Hematopoietic multipotent progenitor cell (in vitro differentiated cells): ENCODE data around the gene GOLIM4. TPM values are rescaled to one million over a fixed set of nuclear protein-coding genes. Genes with fewer than 3 reads are reported as not detected.

Experiments
- DNase-seq, 3 donors: peaks; one replicate each; pipeline ENCODE4 v3.0.0-alpha.2; 2011 to 2015; ENCODE audit warnings: low read depth in 2 of 3, low spot score in 2 of 3
- total RNA-seq: library from RNA; depleted of rRNA; stranded (reverse); fragments of >200 nt; gene quantifications from one replicate; pipeline ENCODE4 v1.2.3, GENCODE V29; 2012

The GOLIM4 gene
- total RNA-seq, 1 donor: 22.1 TPM

DNA sequence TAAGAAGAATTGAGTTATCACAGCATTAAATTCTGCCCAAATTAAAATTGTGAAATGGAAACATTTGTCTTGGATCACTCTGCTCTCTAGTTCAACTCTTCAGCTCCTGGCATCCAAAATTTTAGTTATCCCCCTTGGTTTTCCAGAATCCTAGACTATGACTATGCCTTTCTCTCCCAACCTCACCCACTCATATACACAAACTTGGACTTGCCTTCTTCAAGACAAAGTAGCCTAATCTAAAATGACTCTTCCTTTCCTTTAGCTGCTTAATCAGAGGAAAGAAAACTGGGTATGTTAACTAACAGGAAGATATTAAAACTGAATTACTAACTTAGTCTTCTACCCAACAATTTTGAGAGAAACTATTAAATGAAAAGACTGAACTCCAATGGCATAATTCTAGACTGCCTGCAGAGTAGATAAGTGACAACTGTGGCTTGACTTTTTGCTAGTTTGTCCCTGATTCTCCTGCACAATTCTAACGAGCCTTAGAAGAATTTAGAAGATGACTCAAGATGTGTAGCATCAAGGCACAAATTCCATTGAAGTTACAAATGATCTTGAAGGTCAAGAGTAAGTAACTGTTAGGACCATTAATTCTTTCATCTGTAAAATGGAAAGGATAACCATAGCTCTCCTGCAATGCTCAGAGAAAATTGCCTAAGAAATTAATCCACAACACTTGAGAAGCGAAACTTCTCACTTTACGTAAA lies 5.2 kb upstream of the GOLIM4 start:
- no peak for DNase-seq

DNA sequence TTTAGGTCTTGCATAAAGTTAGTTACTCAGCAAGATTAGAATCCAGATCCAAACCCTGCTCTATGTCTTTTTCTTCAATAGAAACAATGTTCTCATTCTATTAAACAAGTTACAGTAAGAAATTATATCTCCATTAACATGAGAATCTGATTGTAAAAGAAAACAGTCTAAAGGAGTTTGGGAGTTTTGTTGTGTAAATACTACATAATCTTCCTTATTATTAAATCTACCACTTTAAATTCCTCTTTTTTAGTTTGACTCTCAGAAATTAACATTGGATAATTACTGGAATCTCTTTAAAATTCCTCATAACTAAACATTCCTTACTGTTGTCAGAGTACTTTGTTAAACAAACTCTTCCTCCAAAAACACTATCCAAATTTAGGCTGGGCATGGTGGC lies 1.7 kb upstream of the GOLIM4 start:
- DNase-seq: no peak

DNA sequence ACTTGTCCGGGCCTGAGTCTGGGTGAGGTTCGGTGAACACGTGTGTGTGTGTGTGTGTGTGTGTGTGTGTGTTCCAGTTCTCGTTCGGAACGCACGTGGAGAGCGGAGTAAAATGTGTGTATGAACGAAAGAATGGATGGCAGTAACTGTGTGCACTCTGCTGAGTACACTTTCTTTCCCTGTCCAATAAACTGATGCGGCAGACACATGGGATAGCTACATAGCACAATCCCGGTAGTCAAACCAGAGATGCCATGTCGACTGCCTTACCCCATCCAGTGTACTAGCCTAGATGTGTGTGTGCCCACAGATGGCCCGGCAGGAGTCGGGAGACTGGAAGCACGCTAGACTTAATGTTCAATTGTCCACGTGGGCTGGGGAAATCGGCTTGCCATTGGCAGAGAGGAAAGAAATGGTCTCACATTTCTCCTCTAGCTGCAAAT lies 507 bp upstream of the GOLIM4 start:
- peak in 1 of 3 donors; percentile 86 for DNase-seq

DNA sequence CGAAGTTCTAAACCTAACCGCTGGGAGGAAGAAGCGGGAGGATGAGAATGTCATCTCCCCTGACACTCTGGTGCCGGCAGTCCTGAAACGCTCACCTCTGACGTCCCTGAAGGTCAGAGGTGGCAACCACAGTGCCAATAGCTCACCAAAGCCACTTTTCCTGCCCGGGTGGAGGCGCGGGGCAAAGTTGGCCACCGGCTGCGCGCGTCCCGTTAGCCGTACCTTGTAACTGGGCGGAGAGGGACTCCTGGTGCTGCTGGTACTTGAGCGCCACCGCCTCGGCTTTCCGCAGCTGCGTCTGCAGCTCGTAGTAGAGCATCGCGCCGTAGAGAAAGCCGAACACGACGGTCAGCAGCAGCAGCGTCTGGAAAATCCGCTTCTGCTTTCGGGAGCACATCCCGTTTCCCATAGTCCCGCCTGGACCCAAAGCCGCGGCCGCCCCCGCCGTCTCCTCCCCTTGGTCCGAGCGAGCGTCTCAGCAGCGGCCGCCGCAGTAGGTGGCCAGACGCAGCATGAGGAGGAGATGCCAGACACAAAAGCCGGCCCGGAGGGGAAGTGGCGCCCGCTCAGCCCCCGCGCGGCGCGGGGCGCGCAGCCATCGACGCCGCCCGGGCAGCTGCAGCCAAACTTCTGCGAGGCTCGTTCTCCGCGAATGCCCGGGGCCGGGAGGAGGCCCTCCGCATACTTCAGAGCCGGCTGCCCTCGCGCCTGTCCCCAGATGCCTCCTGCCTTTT lies 680 bp downstream of the GOLIM4 start:
- peak in 2 of 3 donors; percentile 69 to 82 for DNase-seq

DNA sequence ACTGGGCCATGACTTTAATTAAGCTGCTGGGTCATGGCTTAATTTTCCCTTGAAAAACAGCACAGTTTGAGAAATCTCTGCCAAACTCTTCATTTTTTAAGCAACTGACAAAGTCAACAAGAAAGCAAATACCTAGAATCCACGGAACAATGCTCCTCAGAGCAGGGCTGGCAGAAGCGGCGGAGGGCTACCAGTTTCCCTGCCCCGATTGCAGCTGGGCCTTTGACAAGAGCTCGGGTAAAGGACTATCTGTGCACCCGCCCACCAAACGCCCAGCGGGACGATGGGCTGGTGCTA lies 1.2 kb downstream of the GOLIM4 start:
- DNase-seq: no peak

DNA sequence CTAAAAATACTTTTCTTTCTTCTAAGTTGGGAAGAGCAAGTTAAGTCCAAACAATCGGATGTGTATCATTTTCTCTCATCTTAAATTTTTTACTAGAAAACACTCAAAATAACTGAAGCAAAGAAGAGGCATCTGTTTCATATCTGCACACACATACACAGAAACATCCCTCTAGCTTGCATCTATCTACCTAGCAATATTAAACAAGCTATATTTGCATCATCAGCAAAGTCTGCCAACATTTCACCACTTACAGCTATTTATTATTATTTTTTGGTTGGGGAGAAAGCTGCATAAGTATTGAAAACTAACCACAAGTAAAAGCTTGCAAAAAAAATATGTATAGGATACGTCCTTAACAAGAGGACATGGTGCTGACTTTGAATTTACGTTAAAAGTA lies 1.9 kb downstream of the GOLIM4 start:
- no peak for DNase-seq

DNA sequence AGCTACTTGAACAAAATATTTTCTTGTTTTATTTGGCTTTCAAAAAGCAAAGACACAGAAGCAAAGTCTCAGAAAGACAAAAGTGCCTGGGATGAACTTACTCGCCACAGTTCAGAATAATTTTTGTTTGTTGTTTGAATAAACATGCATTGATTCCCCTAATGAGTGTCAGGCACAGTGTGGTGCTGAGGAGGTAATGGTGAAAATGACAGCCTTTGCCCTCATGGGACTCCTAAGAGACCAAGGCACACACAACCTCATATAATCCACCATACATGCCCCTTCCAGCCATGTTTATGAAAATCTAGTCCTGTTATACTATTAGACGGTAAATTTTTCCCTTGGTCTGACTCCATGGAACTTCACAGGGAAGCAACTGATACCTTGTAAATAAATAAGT lies 2.5 kb downstream of the GOLIM4 start:
- no peak for DNase-seq

DNA sequence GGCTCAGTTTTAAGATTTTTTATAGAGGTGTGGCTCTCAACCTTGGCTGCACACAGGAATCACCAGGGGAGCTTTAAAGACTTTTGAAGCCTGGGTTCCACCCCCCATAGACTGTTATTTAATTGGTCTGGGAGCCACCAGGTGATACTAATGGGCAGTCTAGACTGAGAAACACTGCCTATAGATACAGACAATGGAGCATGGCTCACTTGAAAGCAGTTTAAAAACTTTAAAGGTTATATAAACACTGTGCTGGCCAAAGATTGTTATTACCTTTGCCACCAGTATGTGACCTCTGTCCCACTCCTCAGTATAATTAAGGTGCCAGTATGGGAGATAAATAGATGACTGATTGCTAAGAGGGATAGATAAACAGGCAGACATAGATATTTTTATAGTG lies 3.8 kb downstream of the GOLIM4 start:
- DNase-seq: no peak

DNA sequence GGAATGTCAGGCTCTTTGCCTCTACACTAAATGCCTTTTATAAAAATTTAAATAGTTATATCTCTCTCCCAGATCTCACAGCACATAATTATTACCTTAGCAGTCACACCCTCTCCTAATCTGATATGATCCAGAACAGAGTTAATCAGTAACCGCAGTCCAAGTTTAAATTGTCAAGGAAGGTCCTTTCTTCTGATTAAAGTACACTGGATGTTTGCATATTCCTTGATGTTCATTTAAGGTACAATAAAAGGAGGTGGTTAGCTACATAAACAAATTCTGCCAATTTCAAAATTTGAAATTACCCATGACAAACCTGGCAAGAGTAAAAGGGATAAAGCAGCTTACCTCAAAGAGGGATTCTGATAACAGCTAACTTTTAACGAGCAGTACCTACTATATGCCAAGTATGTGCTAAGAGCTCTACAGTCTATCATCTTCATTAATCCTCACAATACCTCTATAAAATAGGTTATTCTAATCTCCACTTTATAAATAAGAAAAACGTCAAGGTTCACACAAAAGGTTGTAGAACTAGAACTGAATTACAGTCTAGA lies 4.3 kb downstream of the GOLIM4 start:
- DNase-seq: no peak

DNA sequence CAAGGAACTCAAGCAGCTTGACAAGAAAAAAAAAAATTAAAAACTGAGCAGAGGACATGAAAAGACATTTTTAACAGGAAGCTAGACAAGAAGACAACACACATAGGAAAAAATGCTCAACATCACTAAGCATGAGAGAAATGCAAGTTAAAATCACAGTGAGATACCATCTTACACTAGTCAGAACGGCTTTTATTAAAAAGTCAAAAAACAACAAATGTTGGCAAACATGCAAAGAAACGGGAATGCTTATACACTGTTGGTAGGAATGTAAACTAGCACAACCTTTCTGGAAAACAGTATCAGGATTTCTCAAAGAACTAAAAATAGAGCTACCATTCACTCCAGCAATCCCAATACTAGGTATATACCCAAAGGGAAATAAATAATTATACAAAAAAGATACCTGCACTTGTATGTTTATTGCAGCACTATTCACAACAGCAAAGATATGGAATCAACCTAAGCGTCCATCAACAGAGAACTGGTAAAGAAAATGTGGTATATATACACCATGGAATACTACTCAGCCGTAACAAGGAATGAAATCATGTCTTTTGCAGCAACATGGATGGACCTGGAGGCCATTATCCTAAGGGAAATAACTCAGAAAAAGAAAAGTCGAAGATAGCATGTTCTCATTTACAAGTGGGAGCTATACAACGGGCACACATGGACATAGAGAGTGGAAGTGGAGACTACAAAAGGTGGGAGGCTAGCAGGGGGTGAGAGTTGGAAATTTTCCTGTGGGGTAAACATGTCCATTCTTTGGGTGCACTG lies 5.2 kb downstream of the GOLIM4 start:
- no peak for DNase-seq

DNA sequence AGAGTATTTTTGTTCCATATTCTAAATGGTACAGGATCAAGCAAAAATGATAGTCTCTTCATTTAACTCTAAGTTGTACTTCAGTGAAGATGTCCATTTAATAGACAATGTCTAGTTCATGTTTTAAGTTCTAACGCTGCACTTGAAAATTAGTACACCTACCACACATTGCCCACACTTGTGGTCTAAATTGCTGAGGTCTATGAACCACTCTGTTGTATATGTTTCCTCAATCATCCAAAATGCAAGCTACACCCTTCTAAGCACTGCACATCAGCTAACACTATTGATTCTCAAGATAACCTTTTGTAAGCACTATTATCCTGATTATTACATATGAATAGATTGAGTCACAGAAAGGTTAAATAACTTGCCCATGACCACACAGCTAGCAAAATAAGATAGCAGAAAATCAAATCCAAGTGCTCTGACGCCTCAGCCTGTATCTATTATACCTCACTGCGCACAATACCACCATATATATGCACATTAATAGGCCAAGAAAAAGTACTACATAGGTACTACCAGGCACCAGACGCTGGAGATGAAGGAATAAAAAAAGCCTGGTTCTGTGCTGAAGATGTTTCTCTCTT lies 6.4 kb downstream of the GOLIM4 start:
- DNase-seq: no peak

DNA sequence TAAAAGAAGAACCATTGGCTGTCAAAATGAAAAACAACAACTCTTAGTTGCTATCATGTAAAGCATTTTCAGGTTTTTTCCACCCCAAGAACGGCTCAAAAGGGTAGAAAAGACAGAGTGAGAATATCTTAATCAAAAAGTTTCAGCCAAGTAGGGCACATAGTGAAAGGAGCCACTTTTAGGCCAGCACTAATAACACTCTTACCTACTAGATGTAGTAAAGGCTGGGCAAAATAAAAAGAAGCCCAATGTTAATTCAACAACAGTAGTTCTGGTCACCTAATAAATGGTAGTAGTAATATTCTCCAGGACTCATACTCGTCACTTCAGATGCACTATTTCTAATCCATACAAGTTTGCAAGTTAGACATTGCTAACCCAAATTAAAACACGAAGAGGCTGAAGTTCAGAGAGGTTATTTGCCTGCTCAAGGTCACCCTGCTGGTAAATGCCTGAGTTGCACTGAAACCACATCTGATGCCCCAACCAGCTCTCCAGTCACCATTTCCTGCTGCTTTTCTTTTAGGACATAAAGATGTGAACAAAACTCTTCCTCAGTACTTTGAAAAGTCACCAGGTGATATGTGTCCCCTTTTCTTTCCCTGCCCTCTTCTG lies 7.5 kb downstream of the GOLIM4 start:
- DNase-seq: peak in 2 of 3 donors; percentile 24 to 26

DNA sequence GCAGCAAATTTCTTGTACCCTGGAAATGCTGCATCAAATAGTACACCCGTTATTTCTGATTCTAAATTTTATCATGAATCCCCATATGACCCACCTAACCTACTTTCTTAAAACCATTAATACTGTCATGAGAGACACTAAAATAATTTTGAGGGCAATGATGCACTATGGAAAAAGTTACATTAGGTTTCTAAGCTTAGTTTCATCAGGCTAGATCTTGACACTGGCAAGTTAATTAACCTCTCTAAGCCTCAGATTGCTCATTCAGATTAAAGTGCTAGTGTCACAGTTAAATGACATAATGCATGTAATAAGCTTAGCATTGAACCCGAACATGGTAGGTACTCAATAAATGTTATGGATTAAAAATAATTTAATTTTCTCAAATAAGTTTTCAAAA lies 8.2 kb downstream of the GOLIM4 start:
- no peak for DNase-seq

DNA sequence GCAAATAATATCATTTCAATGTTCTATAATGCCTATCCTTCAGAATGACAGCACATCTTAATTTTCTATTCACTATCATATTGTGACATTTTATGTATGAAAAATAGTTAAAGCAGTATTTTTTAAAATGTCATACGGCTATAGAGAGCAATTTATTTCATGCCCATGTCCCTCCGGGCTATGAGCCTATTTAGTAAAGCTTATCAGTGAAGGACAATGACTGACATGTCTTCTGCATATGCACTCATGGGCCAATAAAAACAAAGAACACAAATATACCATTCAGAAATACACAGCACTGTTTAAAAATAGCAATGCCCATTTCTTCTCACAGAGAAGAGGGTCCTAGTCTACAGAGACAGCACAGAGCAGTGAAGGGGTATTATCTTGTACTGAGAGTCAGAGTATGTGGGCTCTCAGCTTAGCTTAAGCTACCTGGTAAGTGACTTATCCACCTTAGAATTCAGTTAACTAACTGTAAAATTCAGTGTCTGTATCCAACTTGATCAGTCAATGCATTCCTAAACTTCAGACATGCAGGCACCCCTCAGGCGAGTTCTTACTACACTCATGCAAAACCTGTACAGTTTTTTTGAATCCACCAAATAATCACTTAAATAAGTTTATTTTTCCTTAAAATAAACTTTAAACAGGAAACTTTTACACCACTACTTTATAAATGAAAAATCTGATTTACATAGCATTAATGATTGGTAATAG lies 9.0 kb downstream of the GOLIM4 start:
- DNase-seq: no peak

DNA sequence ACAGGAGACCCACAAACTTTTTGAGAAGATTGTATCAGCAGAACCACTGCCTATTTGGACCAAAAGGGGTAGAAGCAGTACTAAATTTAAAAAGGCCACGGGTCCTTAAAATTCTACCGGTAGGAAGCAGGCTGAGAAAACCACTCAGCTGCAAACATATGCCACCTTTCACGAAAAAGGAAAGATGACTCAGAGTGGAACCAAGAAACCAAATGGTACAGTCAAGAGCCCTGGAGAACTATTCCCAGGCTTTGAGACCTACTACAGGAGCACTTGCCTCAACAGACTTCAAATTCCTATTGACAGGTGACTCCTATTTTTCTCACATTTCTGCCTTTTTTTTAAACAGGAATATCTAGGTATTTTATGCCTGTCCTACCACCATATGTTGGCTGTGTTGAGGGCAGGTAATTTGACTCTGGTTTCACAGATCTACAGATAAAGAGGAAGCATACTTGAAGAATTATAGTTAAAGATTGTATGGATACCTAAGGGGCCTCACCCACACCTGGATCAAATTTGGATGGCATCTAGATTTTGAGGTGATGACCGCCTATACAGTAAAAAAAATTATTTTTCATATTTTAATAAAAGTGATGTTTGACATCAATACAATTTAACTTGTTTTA lies 10.1 kb downstream of the GOLIM4 start:
- no peak for DNase-seq

DNA sequence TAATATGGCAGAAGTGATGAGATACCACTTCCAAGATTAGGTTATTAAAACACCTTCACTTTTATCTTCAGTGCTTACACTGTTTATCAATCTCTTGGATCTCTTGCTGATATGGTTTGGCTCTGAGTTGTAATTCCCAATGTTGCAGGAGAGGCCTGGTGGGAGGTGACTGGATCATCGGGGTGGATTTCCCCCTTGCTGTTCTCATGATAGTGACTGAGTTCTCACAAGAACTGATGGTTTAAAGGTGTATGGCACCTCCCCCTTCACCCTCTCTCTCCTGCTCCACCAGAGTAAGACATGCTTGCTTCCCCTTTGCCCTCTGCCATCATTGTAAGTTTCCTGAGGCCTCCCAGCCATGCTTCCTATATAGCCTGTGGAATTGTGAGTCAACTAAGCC lies 11.8 kb downstream of the GOLIM4 start:
- no peak for DNase-seq

DNA sequence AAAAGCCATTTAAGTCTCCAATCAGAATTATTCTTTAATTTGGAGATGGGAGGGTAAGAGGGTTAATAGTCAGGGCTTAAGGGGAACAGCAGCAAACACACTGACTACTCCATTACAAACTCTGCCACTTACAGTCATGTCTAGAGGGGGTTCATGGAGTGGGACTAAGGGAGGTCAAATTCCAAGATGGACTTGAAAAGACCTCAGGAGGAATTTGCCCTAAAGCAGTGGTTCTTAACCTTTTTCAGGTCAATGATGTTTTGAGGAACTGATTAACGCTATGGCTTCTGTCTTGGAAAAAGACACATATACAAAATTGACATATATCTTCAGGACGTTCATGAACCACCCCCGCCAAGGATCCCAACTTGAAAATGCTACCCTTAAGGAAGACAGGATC lies 13.9 kb downstream of the GOLIM4 start:
- DNase-seq: no peak

DNA sequence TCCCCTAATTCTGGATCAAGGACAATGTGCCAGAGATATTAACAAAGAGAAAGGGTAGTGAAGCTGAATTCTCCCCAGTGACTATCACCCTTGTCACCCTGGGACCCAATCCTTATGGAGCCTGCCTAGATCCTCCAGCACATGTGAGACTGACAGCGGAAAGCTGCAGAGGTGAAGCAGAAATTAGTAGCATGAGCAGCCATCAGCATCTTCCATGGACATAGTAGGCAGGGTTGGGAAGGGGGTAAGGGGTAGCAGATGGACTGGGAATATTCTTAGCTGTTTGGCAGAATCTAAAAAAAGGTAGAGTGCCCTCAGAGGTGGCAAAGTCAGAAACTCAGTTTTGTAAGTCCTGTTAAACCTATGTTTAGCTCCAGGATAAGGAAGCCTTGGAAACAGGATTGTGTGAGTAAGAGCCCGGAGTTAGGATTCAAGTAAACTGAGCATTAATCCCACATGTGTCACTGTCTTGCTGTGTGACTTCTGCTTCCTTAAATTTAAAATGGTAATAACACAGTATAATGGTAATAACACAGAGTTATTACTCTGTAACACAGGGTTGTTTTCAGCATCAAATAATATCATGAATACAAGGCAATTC lies 14.5 kb downstream of the GOLIM4 start:
- no peak for DNase-seq

DNA sequence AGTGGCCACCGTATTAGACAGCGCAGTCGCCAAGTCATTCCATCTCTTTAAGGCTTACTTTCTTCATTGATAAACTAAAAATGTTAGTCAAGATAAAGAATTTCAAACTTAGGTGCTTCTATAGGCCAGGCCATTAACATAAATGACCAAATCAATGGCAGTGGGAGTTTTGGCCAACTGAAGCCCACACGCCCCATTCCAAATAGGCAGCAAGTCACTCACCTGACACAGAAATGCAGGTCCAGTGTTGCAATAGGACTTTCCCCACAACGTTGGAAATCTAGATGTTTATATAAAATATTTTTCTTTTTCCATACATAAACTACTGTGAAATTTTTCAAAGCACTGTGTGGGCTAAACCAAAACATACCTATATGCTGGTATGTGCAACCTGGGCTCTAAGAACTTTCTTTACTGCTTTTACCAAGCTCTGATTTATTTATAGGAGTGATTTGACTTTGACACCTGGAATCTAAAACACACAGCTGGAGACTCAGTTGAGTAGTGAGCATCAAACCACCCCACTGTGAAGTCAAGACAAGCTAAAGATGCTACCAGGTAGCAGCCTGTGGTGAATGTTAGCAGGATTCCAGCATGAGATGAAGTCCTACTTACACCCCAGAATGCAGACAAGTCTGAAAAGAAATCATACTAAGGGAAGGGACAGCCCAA lies 15.1 kb downstream of the GOLIM4 start:
- no peak for DNase-seq
